Skeletal muscle cell (primary cell): ENCODE data around the gene CTSA.

Source experiments
- DNase-seq: peaks from one replicate; pipeline ENCODE4 v3.0.0-alpha.2; 2010; ENCODE audit warnings: low read depth
- H3K4me3 ChIP-seq: 2 replicates; pipeline ENCODE4 v1.5.1; 2011; ENCODE audit warnings: low read depth, mild to moderate bottlenecking, control low read depth, low read length, moderate library complexity

CTSA gene

DNA sequence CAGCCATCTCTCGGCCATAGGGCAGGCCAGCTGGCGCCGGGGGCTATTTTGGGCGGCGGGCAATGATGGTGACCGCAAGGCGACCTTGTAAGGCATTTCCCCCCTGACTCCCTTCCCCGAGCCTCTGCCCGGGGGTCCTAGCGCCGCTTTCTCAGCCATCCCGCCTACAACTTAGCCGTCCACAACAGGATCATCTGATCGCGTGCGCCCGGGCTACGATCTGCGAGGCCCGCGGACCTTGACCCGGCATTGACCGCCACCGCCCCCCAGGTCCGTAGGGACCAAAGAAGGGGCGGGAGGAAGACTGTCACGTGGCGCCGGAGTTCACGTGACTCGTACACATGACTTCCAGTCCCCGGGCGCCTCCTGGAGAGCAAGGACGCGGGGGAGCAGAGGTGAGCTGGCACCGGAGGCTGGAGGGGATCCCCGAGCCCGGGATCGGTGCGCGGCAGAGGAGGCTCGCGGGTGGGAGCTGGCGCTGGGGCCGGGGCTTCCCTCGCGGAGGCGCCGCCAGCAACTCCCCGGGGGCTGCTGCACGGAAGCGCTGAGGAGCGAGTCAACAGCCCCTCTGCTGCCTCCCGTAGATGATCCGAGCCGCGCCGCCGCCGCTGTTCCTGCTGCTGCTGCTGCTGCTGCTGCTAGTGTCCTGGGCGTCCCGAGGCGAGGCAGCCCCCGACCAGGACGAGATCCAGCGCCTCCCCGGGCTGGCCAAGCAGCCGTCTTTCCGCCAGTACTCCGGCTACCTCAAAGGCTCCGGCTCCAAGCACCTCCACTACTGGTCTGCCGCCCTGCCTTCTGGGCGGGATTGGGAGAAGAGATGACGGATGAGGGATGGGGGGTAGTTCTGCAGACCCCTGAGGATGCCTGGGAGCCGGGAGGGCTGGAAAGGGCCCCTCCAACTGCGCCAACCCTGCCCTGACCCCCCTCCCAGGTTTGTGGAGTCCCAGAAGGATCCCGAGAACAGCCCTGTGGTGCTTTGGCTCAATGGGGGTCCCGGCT lies at the start of gene CTSA, which contains the start of gene NEURL2:
Gene CTSA (plus strand): TSS at position 351 of the 999 bp plus-strand sequence. CDS start 234 bp downstream, at position 585.
Gene NEURL2 (minus strand): TSS at position 224 of the 999 bp plus-strand sequence. CDS start 217 bp downstream, at position 7.
- DNase-seq: peak; percentile 83
- peak within 1 kb of the TSS; percentile 75 for H3K4me3 ChIP-seq

DNA sequence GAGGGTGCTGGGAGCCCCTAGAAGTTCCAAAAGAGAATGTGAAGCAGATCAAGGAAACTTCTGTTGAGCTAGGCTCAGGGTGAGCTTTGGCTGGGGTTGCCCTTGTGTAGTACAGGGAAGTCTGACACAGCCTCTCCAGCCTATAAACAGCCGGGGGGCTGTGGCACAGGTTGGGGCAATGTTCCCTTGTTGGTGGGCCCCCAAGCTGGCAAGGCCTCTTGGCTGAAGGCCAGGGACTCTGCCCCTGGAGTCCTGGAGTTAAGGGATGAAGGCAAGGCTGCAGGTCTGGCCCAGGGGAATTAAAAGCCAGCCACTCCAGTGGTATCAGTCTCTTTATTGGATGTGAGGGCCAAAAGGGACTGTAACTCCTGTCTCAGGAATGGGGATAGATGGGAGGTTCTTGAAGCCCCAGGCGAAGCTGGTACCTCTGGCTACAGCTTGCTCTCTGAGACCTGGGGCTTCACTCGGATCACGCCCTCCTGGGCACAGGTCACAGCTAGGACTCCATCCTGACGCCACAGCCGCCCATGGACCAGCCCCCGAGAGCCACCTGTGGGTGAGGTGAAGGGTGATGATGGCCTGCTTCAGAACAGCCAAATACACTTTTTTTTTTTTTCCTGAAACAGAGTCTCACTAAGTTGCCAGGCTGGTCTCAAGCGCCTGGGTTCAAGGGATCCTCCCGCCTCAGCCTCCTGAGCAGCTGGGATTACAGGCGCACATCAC lies 49.6 kb upstream of the CTSA start:
- DNase-seq: no peak
- H3K4me3 ChIP-seq: no peak overlapping the region

DNA sequence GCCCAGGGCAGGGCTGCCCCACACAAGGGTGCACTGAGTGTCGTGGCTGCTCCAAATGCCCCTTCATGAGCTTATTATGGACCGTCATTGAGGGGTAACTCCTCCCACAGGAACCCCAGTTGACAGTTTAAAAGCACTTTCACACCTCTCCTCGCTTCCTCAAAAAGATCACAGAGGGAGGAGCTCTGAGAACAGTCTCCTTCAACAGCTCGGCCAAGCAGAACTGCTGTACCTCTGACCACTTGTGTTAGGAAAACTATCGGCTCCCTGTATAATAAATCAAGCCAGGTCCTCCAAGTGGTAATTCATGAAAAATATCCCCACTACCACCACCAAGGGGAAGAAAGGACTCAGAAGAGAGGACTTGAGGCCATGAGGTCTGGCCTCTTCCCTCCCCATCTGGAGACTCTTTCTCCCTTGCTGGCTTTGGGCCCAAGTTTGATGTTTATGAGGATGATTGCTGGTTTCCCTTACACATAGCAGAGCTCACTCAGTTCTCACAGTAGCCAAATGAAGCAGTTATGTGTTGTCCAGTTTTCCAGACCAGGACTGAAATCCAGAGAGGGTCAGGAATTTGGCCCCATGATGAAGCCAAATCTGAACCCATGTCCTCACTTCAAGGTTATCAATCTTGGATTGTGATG lies 48.8 kb upstream of the CTSA start:
- DNase-seq: no peak
- H3K4me3 ChIP-seq: no peak overlapping the region

GRCh38 chr20:45843506-45843905 lies 47.6 kb upstream of the CTSA start:
- no peak overlapping the region for H3K4me3 ChIP-seq
- no peak for DNase-seq

DNA sequence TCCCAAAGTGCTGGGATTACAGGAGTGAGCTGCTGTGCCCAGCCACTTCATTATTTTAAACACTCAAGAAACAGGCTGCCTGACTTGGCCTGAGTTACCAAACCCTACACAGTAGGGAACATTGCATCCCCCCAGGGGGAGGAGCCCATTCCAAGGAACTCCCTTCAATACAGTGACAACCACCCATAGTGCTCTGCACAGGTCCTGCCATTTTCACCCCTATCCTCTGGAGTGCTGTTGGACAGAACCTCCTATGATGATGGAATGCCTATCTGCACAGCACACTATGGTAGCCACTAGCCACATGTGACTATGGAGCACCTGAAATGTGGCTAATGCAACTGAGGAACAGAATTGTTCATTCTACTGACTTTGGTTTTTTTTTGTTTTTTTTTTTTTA lies 45.7 kb upstream of the CTSA start:
- H3K4me3 ChIP-seq: no peak overlapping the region
- DNase-seq: no peak

- no peak for DNase-seq
- no peak overlapping the region for H3K4me3 ChIP-seq
These were observed 42.7 kb upstream of the CTSA start for GRCh38 chr20:45848421-45848820.

DNA sequence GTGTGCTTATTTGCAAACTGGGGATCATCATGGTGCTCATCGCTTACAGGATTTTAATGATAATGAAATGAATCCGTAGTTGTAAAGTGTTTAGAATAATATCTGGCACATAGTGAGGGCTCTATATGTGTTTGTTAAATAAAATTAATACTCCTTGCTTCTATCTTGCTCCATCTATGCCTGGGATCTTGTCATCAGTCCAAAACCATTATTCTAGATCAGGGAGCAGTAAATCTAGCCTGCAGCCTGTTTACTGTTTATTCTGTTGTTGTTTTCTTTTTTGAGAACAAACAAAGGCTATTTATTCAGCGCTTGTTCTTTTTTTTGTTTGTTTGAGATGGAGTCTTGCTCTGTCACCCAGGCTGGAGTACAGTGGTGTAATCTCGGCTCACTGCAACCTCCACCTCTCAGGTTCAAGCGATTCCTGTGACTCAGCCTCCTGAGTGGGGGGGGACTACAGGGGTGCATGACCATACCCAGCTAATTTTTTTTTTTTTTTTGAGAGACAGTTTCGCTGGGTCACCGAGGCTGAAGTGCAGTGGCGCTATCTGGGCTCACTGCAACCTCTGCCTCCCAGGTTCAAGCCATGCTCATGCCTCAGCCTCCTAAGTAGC lies 42.1 kb upstream of the CTSA start:
- DNase-seq: no peak
- H3K4me3 ChIP-seq: no peak overlapping the region

- no peak overlapping the region for H3K4me3 ChIP-seq
- DNase-seq: no peak
These were observed 40.9 kb upstream of the CTSA start for GRCh38 chr20:45850238-45850637.

DNA sequence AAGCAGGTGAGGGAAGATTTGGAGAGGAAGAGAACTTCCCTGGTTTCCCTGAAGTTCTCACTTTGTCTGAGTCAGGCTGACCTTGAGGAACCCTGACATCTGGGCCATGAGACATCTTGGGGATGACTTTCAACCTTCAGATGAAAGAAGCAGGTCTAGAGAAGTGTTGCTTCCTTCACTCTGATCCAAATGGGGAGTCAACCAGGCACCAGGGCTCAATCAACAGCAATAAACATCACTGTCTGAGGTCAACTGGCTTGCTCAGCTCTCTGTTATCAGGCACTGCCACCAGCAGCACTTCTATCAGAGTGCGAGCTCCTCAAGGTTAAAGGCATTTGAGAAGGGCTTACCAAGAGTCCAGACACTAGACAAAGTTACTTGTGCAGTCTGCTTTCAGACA lies 40.2 kb upstream of the CTSA start:
- H3K4me3 ChIP-seq: no peak overlapping the region
- no peak for DNase-seq

DNA sequence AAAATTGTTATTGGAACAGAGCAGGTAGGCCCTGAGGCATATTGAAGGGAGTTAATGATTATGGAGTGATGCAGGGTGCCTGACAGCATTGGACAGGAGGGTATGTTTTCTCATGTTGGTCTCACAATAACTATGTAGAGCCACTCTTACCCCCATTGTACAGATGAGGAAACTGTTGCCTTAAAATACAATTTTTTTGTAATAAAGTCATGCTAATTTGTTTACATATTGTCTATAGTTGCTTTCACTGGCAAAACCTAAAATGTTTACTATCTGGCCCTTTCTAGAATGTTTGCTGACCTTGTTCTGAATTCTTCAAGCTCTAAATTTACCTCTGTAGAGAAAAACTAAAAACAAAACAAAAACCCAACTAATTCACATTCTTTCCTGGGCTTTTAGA lies 39.6 kb upstream of the CTSA start:
- no peak for DNase-seq
- no peak overlapping the region for H3K4me3 ChIP-seq

- no peak for DNase-seq
These were observed 38.8 kb upstream of the CTSA start for GRCh38 chr20:45852326-45852725.

DNA sequence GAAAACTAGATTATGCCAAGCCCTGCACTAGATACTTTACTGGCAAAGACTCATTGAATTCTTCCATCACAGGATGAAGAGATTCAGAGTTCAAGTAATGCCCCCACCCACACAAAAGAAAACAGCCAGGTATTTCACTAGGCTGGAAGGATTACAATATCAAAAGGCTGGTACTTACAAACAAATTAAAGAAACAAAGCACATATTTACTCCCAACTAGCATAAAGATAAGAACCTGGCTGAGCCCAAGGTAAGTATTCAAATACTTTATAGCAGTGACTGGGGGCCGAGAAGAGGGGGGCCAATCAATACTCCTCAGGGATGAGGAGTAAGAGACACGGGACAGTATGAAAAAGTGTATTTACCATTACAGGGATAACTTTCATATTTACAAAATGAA lies 37.7 kb upstream of the CTSA start:
- no peak overlapping the region for H3K4me3 ChIP-seq
- no peak for DNase-seq

More at GRCh38 chr20:45852326-45852725, 38.8 kb upstream of the CTSA start:
- no peak overlapping the region for H3K4me3 ChIP-seq

DNA sequence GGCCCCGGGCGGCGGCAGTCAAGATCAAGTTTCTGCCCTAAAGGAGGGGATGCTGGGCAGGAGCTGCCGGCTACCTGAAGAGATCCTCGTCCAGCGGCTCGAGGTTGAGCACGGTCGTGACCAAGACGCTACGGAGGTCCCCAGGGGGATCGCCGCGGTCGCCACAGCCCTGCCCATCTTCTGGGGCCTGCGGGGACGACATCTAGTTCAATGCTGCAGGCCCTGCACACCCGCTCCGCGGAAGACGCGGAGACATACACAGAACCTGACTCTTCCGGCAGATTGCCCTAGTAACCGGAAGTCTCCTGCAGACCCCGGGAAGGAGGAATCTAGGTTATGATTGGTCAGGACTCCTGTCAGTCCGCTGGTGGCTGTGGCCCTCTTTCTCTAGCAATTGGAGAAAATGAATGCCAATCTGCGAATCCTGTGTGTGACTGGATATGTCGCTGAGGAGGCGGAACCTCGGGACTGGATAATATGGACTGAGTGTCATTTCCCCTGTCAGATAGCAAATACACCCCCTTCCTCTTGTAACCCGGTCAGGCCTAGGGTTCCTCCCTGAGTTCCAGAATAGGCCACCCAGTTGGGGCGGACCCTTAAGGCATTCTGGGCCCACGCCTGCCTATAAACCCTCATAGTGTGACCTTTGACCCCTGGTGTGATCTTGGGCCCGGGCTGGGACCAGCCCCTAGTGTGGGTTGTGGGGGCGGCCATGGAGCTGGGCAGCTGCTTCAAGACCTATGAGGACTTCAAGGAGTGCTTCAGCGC lies 33.8 kb upstream of the CTSA start, which contains the start of the genes ACOT8 and ZSWIM3:
Gene ACOT8 (minus strand): TSS at position 279 of the 768 bp plus-strand sequence. CDS start 77 bp downstream, at position 202.
Gene ZSWIM3 (plus strand): TSS at position 501 of the 768 bp plus-strand sequence. CDS start 212 bp downstream, at position 713.
- H3K4me3 ChIP-seq: peak within 1 kb of the TSS; percentile 90
- peak; percentile 100 for DNase-seq

GRCh38 chr20:45857882-45858216 lies 33.3 kb upstream of the CTSA start:
- DNase-seq: no peak
- H3K4me3 ChIP-seq: peak overlapping the region; percentile 90

GRCh38 chr20:45859916-45860315 lies 31.2 kb upstream of the CTSA start:
- DNase-seq: no peak
- no peak overlapping the region for H3K4me3 ChIP-seq

DNA sequence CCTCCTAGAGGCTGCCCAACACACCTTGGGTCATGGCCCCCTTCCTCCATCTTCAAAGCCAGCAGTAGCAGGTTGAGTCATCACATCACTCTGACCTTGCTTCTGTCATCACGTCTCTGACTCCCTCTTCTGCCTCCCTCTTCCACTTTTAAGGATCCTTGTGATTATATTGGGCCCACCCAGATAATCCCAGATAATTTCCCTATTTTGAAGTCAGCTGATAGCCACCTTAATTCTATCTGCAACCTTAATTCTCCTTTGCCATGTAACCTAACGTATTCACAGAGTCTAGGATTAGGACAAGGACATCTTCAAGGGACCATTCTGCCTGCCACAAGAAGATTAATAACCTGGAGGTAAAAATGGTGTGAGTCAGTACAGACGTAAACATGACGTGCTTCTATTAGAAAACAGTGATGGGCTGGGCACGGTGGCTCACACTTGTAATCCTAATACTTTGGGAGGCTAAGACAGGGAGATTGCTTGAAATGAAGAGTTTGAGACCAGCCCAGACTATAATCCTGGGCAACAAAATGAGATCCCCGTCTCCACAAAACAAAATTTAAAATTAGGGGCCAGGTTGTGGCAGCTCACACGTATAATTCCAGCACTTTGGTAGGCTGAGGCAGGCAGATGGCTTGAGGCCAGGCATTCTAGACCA lies 30.4 kb upstream of the CTSA start:
- DNase-seq: no peak
- no peak overlapping the region for H3K4me3 ChIP-seq

GRCh38 chr20:45861221-45862075 lies 29.7 kb upstream of the CTSA start:
- DNase-seq: no peak

More at GRCh38 chr20:45861221-45862075, 29.7 kb upstream of the CTSA start:
- H3K4me3 ChIP-seq: no peak overlapping the region
